ENCODE results near the gene TRUB2. TPM values are rescaled to one million over a fixed set of nuclear protein-coding genes. Genes with fewer than 3 reads are reported as not detected.

The TRUB2 gene
- total RNA-seq, 1 experiment from 2014 or later, result 42.1 TPM

DNA sequence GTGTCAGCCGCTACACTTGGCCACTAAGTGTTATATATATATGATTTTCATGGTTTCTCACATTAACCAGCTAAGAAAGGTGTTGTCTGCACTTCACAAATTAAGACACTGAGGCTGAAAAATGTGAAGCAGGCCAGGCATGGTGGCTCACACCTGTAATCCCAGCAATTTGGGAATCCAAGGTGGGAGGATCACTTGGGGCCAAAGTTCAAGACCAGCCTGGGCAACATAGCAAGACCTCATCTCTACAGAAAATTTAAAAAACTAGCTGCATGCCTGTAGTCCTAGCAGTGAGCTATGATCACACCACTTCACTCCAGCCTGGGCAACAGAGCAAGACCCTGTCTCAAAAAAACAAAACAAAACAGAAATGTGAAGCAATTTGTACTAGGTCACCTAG is 2.2 kb upstream of the TRUB2 start:
- CTCF ChIA-PET, result interaction anchor here (1.3 kb wide), 1 partner anchor 17 kb away, joined by 3 read pairs; no protein-coding TSS in a partner anchor
- no TSS peak for BruUV-seq (replicated peaks)
- Histone ChIP-seq H3K9me3 (ENCODE audit: control insufficient read depth in 1 of 2, insufficient read depth in 1 of 2, low read depth in 1 of 2, low read length in 2 of 2) (no peaks in the 10 kb centered on the region), H3K9me2 (ENCODE audit: insufficient read depth) (no peaks in the 10 kb centered on the region), H3K36me3 (ENCODE audit: control insufficient read depth in 1 of 2, insufficient read depth in 2 of 2, low read length in 2 of 2) (peaks cover 6 to 16% of the 10 kb centered on the region in 2 experiments; a peak in 3 of 4 replicates), H3K4me3 (replicated peaks in 1 of 2; ENCODE audit: low read depth in 1 of 2, low read length in 2 of 2) (no peak overlapping the region; a peak in 1 of 4 replicates), H3K4me2 (ENCODE audit: low read length) (peak overlapping the region; percentile 89; the same call in 1 of the 2 replicates), H3K27me3 (ENCODE audit: insufficient read depth, low read length) (no peaks in the 10 kb centered on the region), H3K27ac (ENCODE audit: low read depth, low read length) (no peak overlapping the region), H2AFZ (ENCODE audit: low read depth, low read length, poor library complexity, severe bottlenecking) (no peak overlapping the region), H3K9ac (ENCODE audit: low read length) (no peak overlapping the region), H3K79me2 (ENCODE audit: insufficient read depth, low read length) (peaks cover 38% of the 10 kb centered on the region), H3K4me1 (ENCODE audit: control insufficient read depth in 1 of 2, insufficient read depth in 2 of 2, low read length in 2 of 2) (peaks cover 24 to 37% of the 10 kb centered on the region in 2 experiments), H4K20me1 (ENCODE audit: insufficient read depth) (no peaks in the 10 kb centered on the region)
- ATAC-seq (no peak), DNase-seq (ENCODE audit: low read depth, low spot score) (no peak)
- POLR2A ChIA-PET, result no interaction called here
- intact Hi-C loops (cut with micrococcal nuclease), result no loop called here
- TF ChIP-seq SIN3A (IDR thresholded peaks at IDR 0.05; ENCODE audit: low read depth) (no peak), CEBPB (IDR thresholded peaks at IDR 0.05; ENCODE audit: low read depth) (no peak), CBX3 (IDR thresholded peaks at IDR 0.05; ENCODE audit: low read depth) (no peak), YY1 (IDR thresholded peaks at IDR 0.05; ENCODE audit: extremely low read depth, insufficient replicate concordance, low read depth, low read length) (no peak), FOSL1 (IDR thresholded peaks at IDR 0.05; ENCODE audit: low read depth) (no peak), ELF1 (IDR thresholded peaks at IDR 0.05; ENCODE audit: borderline replicate concordance, low read depth) (no peak), POLR2A (IDR thresholded peaks at IDR 0.05; ENCODE audit: borderline replicate concordance, extremely low read depth, insufficient read depth, insufficient read length) (no peak), EGR1 (IDR thresholded peaks at IDR 0.05; ENCODE audit: low read depth) (no peak), ZNF274 (IDR thresholded peaks at IDR 0.05; ENCODE audit: low read depth, low read length) (no peak), TCF7L2 (IDR thresholded peaks at IDR 0.05; ENCODE audit: borderline replicate concordance, extremely low read depth, insufficient read depth, insufficient read length) (no peak), ZFX (IDR thresholded peaks at IDR 0.05) (no peak), JUND (IDR thresholded peaks at IDR 0.05) (no peak)
- TF ChIP-seq, protein P1, sequence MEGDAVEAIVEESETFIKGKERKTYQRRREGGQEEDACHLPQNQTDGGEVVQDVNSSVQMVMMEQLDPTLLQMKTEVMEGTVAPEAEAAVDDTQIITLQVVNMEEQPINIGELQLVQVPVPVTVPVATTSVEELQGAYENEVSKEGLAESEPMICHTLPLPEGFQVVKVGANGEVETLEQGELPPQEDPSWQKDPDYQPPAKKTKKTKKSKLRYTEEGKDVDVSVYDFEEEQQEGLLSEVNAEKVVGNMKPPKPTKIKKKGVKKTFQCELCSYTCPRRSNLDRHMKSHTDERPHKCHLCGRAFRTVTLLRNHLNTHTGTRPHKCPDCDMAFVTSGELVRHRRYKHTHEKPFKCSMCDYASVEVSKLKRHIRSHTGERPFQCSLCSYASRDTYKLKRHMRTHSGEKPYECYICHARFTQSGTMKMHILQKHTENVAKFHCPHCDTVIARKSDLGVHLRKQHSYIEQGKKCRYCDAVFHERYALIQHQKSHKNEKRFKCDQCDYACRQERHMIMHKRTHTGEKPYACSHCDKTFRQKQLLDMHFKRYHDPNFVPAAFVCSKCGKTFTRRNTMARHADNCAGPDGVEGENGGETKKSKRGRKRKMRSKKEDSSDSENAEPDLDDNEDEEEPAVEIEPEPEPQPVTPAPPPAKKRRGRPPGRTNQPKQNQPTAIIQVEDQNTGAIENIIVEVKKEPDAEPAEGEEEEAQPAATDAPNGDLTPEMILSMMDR (IDR thresholded peaks at IDR 0.05 in 2 of 3, conservative IDR thresholded peaks at IDR 0.05 in 1 of 3; ENCODE audit: borderline replicate concordance in 1 of 3, insufficient read depth in 1 of 3, low read depth in 2 of 3, low read length in 2 of 3), result no peak
- TF ChIP-seq, protein P2, sequence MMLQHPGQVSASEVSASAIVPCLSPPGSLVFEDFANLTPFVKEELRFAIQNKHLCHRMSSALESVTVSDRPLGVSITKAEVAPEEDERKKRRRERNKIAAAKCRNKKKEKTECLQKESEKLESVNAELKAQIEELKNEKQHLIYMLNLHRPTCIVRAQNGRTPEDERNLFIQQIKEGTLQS (IDR thresholded peaks at IDR 0.05), result no peak
- RAD21 ChIA-PET (ENCODE audit: low non-redundant PET in 1 of 2, low total read pairs in 2 of 2, uncharacterized antibody in 2 of 2, unreplicated experiment in 2 of 2), result no interaction called here

Measured in HCT116 (cell line).